ENCODE results near the gene SLC20A1.
"Not testable (repeated sequence)": the region's sequence is repeated elsewhere in the genome, so short reads cannot be mapped to it uniquely, and the experiment has no call there.

SLC20A1 gene

GRCh38 chr2:112656679-112657078 lies 10.9 kb downstream of the SLC20A1 start:
- Histone ChIP-seq H3K27me3 (ENCODE audit: control insufficient read depth, insufficient read depth, low read length) (no peaks in the 10 kb centered on the region), H3K4me1 (ENCODE audit: control insufficient read depth, insufficient read depth, low read length) (peaks cover 61% of the 10 kb centered on the region), H3K36me3 (ENCODE audit: insufficient read depth, low read length) (peaks cover 93% of the 10 kb centered on the region), H3K4me2 (ENCODE audit: low read length) (peak overlapping the region; percentile 1), H3K9me3 (replicated peaks; ENCODE audit: low read length) (no peaks in the 10 kb centered on the region), H3K4me3 (ENCODE audit: low read length) (no peak overlapping the region), H3K9ac (ENCODE audit: low read depth, low read length) (no peak overlapping the region)

GRCh38 chr2:112658301-112658700 lies 12.6 kb downstream of the SLC20A1 start:
- no peak overlapping the region for H3K9ac ChIP-seq (ENCODE audit: low read depth, low read length)

GRCh38 chr2:112658839-112659667 lies 13.3 kb downstream of the SLC20A1 start:
- peaks cover 48% of the 10 kb centered on the region for H3K4me1 ChIP-seq (ENCODE audit: control insufficient read depth, insufficient read depth, low read length)
- peak overlapping the region; percentile 47 for H3K4me2 ChIP-seq (ENCODE audit: low read length)
- H3K27me3 ChIP-seq (ENCODE audit: control insufficient read depth, insufficient read depth, low read length), result no peaks in the 10 kb centered on the region
- H3K9me3 ChIP-seq (replicated peaks; ENCODE audit: low read length), result no peaks in the 10 kb centered on the region
- peaks cover 93% of the 10 kb centered on the region for H3K36me3 ChIP-seq (ENCODE audit: insufficient read depth, low read length)
- no peak overlapping the region for H3K4me3 ChIP-seq (ENCODE audit: low read length)
- H3K9ac ChIP-seq (ENCODE audit: low read depth, low read length), result no peak overlapping the region

More at GRCh38 chr2:112658301-112658700, 12.6 kb downstream of the SLC20A1 start:
- Histone ChIP-seq H3K27me3 (ENCODE audit: control insufficient read depth, insufficient read depth, low read length) (no peaks in the 10 kb centered on the region), H3K4me1 (ENCODE audit: control insufficient read depth, insufficient read depth, low read length) (peaks cover 49% of the 10 kb centered on the region), H3K9me3 (replicated peaks; ENCODE audit: low read length) (no peaks in the 10 kb centered on the region), H3K4me3 (ENCODE audit: low read length) (no peak overlapping the region), H3K36me3 (ENCODE audit: insufficient read depth, low read length) (peaks cover 92% of the 10 kb centered on the region), H3K4me2 (ENCODE audit: low read length) (peak overlapping the region; percentile 43)

- Histone ChIP-seq H3K27me3 (ENCODE audit: control insufficient read depth, insufficient read depth, low read length) (no peaks in the 10 kb centered on the region), H3K9ac (ENCODE audit: low read depth, low read length) (peak overlapping the region; percentile 19), H3K4me3 (ENCODE audit: low read length) (no peak overlapping the region), H3K4me1 (ENCODE audit: control insufficient read depth, insufficient read depth, low read length) (peaks cover 48% of the 10 kb centered on the region), H3K4me2 (ENCODE audit: low read length) (peak overlapping the region; percentile 47), H3K36me3 (ENCODE audit: insufficient read depth, low read length) (peaks cover 96% of the 10 kb centered on the region), H3K9me3 (replicated peaks; ENCODE audit: low read length) (no peaks in the 10 kb centered on the region)
These were observed 14.4 kb downstream of the SLC20A1 start for GRCh38 chr2:112660138-112660537.

- H3K4me2 ChIP-seq (ENCODE audit: low read length), result peak overlapping the region; percentile 23
- peaks cover 38% of the 10 kb centered on the region for H3K4me1 ChIP-seq (ENCODE audit: control insufficient read depth, insufficient read depth, low read length)
- peaks cover 86% of the 10 kb centered on the region for H3K36me3 ChIP-seq (ENCODE audit: insufficient read depth, low read length)
- no peaks in the 10 kb centered on the region for H3K9me3 ChIP-seq (replicated peaks; ENCODE audit: low read length)
- H3K9ac ChIP-seq (ENCODE audit: low read depth, low read length), result no peak overlapping the region
- H3K4me3 ChIP-seq (ENCODE audit: low read length), result no peak overlapping the region
- no peaks in the 10 kb centered on the region for H3K27me3 ChIP-seq (ENCODE audit: control insufficient read depth, insufficient read depth, low read length)
These were observed 16.0 kb downstream of the SLC20A1 start for GRCh38 chr2:112661656-112662305.

- peaks cover 77% of the 10 kb centered on the region for H3K36me3 ChIP-seq (ENCODE audit: insufficient read depth, low read length)
- H3K4me2 ChIP-seq (ENCODE audit: low read length), result no peak overlapping the region
These were observed 17.0 kb downstream of the SLC20A1 start for GRCh38 chr2:112662704-112663103.

GRCh38 chr2:112664689-112665088 lies 18.9 kb downstream of the SLC20A1 start:
- no peaks in the 10 kb centered on the region for H3K9me3 ChIP-seq (replicated peaks; ENCODE audit: low read length)
- H3K9ac ChIP-seq (ENCODE audit: low read depth, low read length), result no peak overlapping the region
- H3K27me3 ChIP-seq (ENCODE audit: control insufficient read depth, insufficient read depth, low read length), result no peaks in the 10 kb centered on the region
- H3K4me1 ChIP-seq (ENCODE audit: control insufficient read depth, insufficient read depth, low read length), result peaks cover 15% of the 10 kb centered on the region
- H3K4me3 ChIP-seq (ENCODE audit: low read length), result no peak overlapping the region
- no peak overlapping the region for H3K4me2 ChIP-seq (ENCODE audit: low read length)
- peaks cover 57% of the 10 kb centered on the region for H3K36me3 ChIP-seq (ENCODE audit: insufficient read depth, low read length)

More at GRCh38 chr2:112662704-112663103, 17.0 kb downstream of the SLC20A1 start:
- H3K4me3 ChIP-seq (ENCODE audit: low read length), result no peak overlapping the region
- H3K27me3 ChIP-seq (ENCODE audit: control insufficient read depth, insufficient read depth, low read length), result no peaks in the 10 kb centered on the region
- no peaks in the 10 kb centered on the region for H3K9me3 ChIP-seq (replicated peaks; ENCODE audit: low read length)
- no peak overlapping the region for H3K9ac ChIP-seq (ENCODE audit: low read depth, low read length)
- H3K4me1 ChIP-seq (ENCODE audit: control insufficient read depth, insufficient read depth, low read length), result peaks cover 33% of the 10 kb centered on the region

- H3K36me3 ChIP-seq (ENCODE audit: insufficient read depth, low read length), result peaks cover 51% of the 10 kb centered on the region
- no peak overlapping the region for H3K4me2 ChIP-seq (ENCODE audit: low read length)
- H3K4me3 ChIP-seq (ENCODE audit: low read length), result no peak overlapping the region
- H3K9ac ChIP-seq (ENCODE audit: low read depth, low read length), result no peak overlapping the region
- H3K4me1 ChIP-seq (ENCODE audit: control insufficient read depth, insufficient read depth, low read length), result peaks cover 10% of the 10 kb centered on the region
- no peaks in the 10 kb centered on the region for H3K27me3 ChIP-seq (ENCODE audit: control insufficient read depth, insufficient read depth, low read length)
- no peaks in the 10 kb centered on the region for H3K9me3 ChIP-seq (replicated peaks; ENCODE audit: low read length)
These were observed 19.5 kb downstream of the SLC20A1 start for GRCh38 chr2:112665113-112665780.

GRCh38 chr2:112666761-112667122 lies 21.0 kb downstream of the SLC20A1 start:
- Histone ChIP-seq H3K27me3 (ENCODE audit: control insufficient read depth, insufficient read depth, low read length) (no peaks in the 10 kb centered on the region), H3K4me2 (ENCODE audit: low read length) (no peak overlapping the region), H3K9me3 (replicated peaks; ENCODE audit: low read length) (no peaks in the 10 kb centered on the region), H3K4me3 (ENCODE audit: low read length) (no peak overlapping the region), H3K36me3 (ENCODE audit: insufficient read depth, low read length) (peaks cover 36% of the 10 kb centered on the region), H3K4me1 (ENCODE audit: control insufficient read depth, insufficient read depth, low read length) (peaks cover 4% of the 10 kb centered on the region), H3K9ac (ENCODE audit: low read depth, low read length) (no peak overlapping the region)

GRCh38 chr2:112667540-112667939 lies 21.8 kb downstream of the SLC20A1 start:
- H3K9ac ChIP-seq (ENCODE audit: low read depth, low read length); H3K4me2 ChIP-seq (ENCODE audit: low read length); H3K9me3 ChIP-seq (replicated peaks; ENCODE audit: low read length); H3K4me1 ChIP-seq (ENCODE audit: control insufficient read depth, insufficient read depth, low read length); H3K4me3 ChIP-seq (ENCODE audit: low read length); H3K27me3 ChIP-seq (ENCODE audit: control insufficient read depth, insufficient read depth, low read length): not testable (repeated sequence)
- H3K36me3 ChIP-seq (ENCODE audit: insufficient read depth, low read length), result peaks cover 30% of the 10 kb centered on the region

- H3K9me3 ChIP-seq (replicated peaks; ENCODE audit: low read length), result no peaks in the 10 kb centered on the region
- no peaks in the 10 kb centered on the region for H3K4me1 ChIP-seq (ENCODE audit: control insufficient read depth, insufficient read depth, low read length)
- H3K4me3 ChIP-seq (ENCODE audit: low read length), result no peak overlapping the region
- no peak overlapping the region for H3K9ac ChIP-seq (ENCODE audit: low read depth, low read length)
- H3K4me2 ChIP-seq (ENCODE audit: low read length), result no peak overlapping the region
- H3K27me3 ChIP-seq (ENCODE audit: control insufficient read depth, insufficient read depth, low read length), result no peaks in the 10 kb centered on the region
- peaks cover 9% of the 10 kb centered on the region for H3K36me3 ChIP-seq (ENCODE audit: insufficient read depth, low read length)
These were observed 23.9 kb downstream of the SLC20A1 start for GRCh38 chr2:112669667-112670066.

Data from skeletal muscle satellite cell (primary cell).